GM10248 (cell line): Measurements from ENCODE around the gene BABAM2.

Experiments
- CTCF ChIA-PET: fragments of 300-600 bp; sonication (Branson Sonifier 250); formaldehyde crosslinking; extraction: SDS; loops from one replicate; lab custom pipeline; 2021; ENCODE audit warnings: antibody characterized with exemption; lab: Yijun Ruan, JAX
- POLR2A ChIA-PET: fragments of 350-650 bp; sonication (Branson Sonifier 250); formaldehyde crosslinking; extraction: SDS; loops from one replicate; lab custom pipeline; 2020; ENCODE audit warnings: antibody characterized with exemption; lab: Yijun Ruan, JAX
- DNase-seq: peaks from one replicate; pipeline ENCODE4 v3.0.0; 2012; ENCODE audit errors: extremely low spot score
- TF ChIP-seq, protein P1 (sequence below): IDR thresholded peaks from 2 replicates; pipeline ENCODE4 v1.5.1; 2012; ENCODE audit warnings: mild to moderate bottlenecking, low read depth; ENCODE audit errors: extremely low read depth, missing control alignments, control extremely low read depth

BABAM2 gene

DNA sequence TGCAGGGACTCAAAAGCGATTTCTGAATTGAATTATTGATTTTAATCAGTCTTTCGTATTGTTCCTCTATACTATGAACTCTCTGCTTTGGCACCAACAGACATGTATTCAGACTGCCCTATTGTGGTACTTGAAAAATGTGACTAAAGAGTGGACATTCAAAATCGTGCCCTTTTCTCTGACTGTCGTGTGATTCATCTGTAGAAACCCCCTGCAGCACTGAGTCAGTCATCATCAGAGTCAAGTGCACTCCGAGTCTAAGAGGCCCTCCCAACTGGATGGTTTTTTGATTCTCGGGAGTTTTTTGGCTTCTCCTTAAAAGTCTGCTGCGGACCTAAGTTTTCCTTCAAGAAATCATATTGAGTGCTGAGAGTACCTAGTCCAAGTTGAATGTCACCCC is 405.7 kb downstream of the BABAM2 start:
- DNase-seq: no peak
- TF ChIP-seq, protein P1, sequence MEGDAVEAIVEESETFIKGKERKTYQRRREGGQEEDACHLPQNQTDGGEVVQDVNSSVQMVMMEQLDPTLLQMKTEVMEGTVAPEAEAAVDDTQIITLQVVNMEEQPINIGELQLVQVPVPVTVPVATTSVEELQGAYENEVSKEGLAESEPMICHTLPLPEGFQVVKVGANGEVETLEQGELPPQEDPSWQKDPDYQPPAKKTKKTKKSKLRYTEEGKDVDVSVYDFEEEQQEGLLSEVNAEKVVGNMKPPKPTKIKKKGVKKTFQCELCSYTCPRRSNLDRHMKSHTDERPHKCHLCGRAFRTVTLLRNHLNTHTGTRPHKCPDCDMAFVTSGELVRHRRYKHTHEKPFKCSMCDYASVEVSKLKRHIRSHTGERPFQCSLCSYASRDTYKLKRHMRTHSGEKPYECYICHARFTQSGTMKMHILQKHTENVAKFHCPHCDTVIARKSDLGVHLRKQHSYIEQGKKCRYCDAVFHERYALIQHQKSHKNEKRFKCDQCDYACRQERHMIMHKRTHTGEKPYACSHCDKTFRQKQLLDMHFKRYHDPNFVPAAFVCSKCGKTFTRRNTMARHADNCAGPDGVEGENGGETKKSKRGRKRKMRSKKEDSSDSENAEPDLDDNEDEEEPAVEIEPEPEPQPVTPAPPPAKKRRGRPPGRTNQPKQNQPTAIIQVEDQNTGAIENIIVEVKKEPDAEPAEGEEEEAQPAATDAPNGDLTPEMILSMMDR: no peak
- ChIA-PET POLR2A (no interaction called here), CTCF (interaction anchor here (1.0 kb wide), 1 partner anchor 15 kb away, joined by 3 read pairs; no protein-coding TSS in a partner anchor)

DNA sequence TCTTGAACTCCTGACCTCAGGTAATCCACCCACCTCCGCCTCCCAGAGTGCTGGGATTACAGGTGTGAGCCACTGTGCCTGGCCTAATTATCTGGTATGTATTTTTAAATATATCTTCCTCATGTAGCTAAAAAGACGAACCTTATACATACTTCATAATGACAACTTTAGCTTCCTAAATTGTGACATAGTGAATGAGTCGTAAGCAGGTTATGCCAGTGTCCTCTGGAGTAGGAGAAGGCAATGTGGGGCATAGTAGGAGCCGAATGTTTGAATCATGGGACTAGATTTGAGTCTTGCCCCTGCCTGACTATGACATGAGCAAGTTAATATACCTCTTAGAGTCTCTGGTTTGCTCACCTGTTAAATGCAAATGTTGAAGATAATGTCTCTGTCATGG is 406.4 kb downstream of the BABAM2 start:
- TF ChIP-seq, protein P1: no peak
- no peak for DNase-seq
- ChIA-PET POLR2A (no interaction called here), CTCF (interaction anchor here (1.0 kb wide), 1 partner anchor 15 kb away, joined by 3 read pairs; no protein-coding TSS in a partner anchor)

DNA sequence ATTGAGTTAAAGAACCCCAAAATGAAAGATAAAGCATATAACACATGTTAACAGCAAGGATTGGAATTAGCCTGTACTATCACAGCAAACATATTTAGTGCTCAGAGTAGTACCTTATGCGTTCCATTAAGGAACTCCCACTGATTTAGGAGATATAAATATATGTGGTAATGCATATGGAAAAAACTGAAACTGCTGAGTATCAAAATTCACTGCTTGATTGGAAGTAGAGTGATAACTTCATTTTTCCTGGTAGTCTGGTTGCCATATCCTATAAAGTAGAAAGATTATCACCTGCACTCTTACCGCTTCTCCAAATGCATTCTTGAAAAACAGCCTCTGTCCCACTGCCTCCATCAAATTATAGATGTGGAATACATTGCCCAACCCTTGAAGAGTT is 407.0 kb downstream of the BABAM2 start:
- POLR2A ChIA-PET: no interaction called here
- DNase-seq: no peak

DNA sequence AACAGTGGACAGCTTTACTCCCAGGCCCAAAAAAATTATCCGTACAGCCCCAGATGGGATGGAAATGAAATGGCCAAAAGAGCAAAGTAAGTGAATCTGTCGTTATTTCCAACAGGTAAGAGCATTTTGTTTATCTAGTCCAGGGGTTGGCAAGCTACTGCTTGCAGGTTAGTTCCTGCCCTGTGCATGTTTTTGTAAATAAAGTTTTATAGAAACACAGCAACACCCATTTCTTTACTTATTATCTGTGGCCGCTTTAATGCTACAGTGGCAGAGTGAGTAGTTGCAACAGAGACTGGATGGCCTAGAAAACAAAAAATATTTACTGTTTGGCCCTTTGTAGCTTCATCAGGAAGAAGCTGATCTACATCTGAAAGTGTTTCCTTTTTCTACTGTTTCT is 407.9 kb downstream of the BABAM2 start:
- ChIA-PET POLR2A (no interaction called here), CTCF (interaction anchor here (1.1 to 1.3 kb wide), 3 partner anchors 28 to 154 kb away, joined by 3 to 4 read pairs (median 3); no protein-coding TSS in a partner anchor)
- TF ChIP-seq, protein P1: no peak
- DNase-seq: no peak

More for the DNA sequence above, 407.0 kb downstream of the BABAM2 start:
- CTCF ChIA-PET: interaction anchor here (1.0 kb wide), 1 partner anchor 14 kb away, joined by 3 read pairs; no protein-coding TSS in a partner anchor
- TF ChIP-seq, protein P1: no peak

DNA sequence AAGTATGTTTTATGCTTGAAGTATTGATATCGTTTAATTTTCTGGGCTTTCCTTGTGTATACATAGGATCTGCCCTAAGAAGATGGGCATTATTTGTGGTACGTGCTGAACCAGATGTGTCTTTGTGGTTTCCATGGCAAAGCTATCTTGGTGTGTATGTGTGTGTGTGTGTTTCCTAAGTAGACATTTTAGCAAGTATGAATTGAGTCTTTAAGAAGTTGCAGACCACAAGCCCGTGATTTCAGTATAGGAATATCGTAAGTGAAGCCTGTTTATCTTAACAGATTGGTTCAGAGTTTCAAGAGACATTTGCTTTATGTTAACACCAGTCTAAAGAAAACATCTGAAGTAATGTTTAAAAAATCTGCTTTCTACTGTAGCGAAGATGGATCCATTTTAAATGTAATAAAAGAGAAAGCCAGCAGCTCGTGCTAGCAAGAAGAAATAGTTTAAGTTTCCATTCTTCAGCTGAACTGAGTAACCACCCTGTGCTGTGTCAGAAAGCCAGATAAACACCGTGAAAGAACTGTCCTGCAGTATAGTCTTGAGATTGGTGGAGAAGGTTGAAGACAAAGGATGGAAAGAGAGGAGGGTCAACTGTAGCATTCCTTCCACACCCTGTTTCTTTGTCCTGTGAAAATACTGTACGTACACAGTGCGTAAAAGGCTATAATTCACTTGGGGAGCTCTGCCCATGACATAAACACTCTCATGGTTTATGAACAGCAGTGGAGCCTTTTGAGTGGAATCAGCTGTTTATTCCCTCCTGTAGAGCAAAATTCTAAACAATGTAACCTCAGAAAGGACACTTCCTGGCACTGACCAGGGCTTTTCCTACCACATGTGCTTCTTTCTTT is 410.2 kb downstream of the BABAM2 start:
- TF ChIP-seq, protein P1: no peak
- ChIA-PET POLR2A (no interaction called here), CTCF (interaction anchor here (1.1 kb wide), 1 partner anchor 9 kb away, joined by 3 read pairs; no protein-coding TSS in a partner anchor)
- DNase-seq: no peak

DNA sequence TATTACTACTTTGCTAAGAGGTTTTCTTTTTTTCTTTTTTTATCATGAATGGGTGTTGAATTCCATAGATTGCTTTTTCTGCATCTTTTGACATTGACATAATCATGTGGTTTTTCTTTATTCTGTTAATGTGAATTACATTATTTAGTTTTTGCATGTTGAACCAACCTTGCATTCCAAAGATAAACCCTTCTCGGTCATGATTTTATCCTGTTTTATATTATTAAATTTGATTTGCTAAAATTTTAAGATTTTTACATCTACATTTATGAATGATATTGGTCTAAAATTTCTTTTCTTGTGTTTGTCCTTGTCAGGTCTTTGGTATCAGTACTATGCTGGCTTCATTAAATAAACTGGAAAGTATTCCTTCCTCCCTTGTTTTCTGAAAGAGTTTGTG is 414.7 kb downstream of the BABAM2 start:
- TF ChIP-seq, protein P1: no peak
- no peak for DNase-seq
- POLR2A ChIA-PET: no interaction called here
- CTCF ChIA-PET: interaction anchor here (0.9 to 1.7 kb wide), 2 partner anchors 22 to 582 kb away, joined by 3 read pairs; no protein-coding TSS in a partner anchor
